Endothelial cell of umbilical vein (primary cell): ENCODE measurements around the gene AGTPBP1. TPM values are rescaled to one million over a fixed set of nuclear protein-coding genes. Genes with fewer than 3 reads are reported as not detected.
A peak's percentile ranks its signal among the peaks of the same experiment; 100 is the strongest.

ENCODE experiments used
- BruUV-seq: library from RNA; stranded (reverse); fragments of 400-500 nt; replicated peaks from 2 replicates; lab custom pipeline; 2021; lab: Mats Ljungman, UMichigan
- CTCF ChIA-PET: fragments of 300-600, 350-600 bp; sonication (Branson Sonifier 250); formaldehyde crosslinking; loops from one replicate; lab custom pipeline; 2021; ENCODE audit warnings: antibody characterized with exemption, inconsistent platforms; lab: Charles Lee
- POLR2A ChIA-PET: fragments of 300-600, 350-600 bp; sonication (Branson Sonifier 250); formaldehyde crosslinking; loops from one replicate; lab custom pipeline; 2021; ENCODE audit warnings: antibody characterized with exemption, inconsistent platforms; lab: Charles Lee
- DNase-seq: peaks from one replicate; pipeline ENCODE4 v3.0.0-alpha.2; 2011; ENCODE audit warnings: low read depth, low spot score
- FAIRE-seq: peaks from 2 replicates; lab custom pipeline; 2011; peaks lifted over from hg19 to GRCh38; lab: Jason Lieb, UNC
- H2AFZ ChIP-seq: 2 replicates; pipeline ENCODE4 v1.6.0; 2012; ENCODE audit warnings: low read depth, low read length, control low read depth, inconsistent platforms
- H3K27ac ChIP-seq: 2 replicates; pipeline ENCODE4 v1.5.1; 2011; ENCODE audit warnings: low read depth, mild to moderate bottlenecking, control low read depth, low read length, moderate library complexity; ENCODE audit not compliant: insufficient read depth
- H3K27me3 ChIP-seq, 2 experiments: 2 replicates each; pipeline versions ENCODE4 v1.6.0 to v1.6.1; 2011; ENCODE audit warnings: low read length in 2 of 2, mixed read lengths in 1 of 2; ENCODE audit not compliant: control insufficient read depth in 2 of 2, insufficient read depth in 2 of 2
- H3K36me3 ChIP-seq, 2 experiments: 2 replicates in 1 of 2; 3 replicates in 1 of 2; pipeline ENCODE4 v1.5.1; 2011; ENCODE audit warnings: low read length in 2 of 2, mild to moderate bottlenecking in 1 of 2, moderate library complexity in 1 of 2; ENCODE audit not compliant: control insufficient read depth in 2 of 2, insufficient read depth in 2 of 2; ENCODE audit errors: extremely low read depth in 1 of 2
- H3K4me1 ChIP-seq: 3 replicates; pipeline ENCODE4 v1.5.1; 2011; ENCODE audit warnings: mild to moderate bottlenecking, low read length; ENCODE audit not compliant: control insufficient read depth, insufficient read depth; ENCODE audit errors: extremely low read depth
- H3K4me2 ChIP-seq: 2 replicates; pipeline ENCODE4 v1.6.1; 2011; ENCODE audit warnings: low read length, control low read depth, mixed read lengths; ENCODE audit not compliant: insufficient read depth
- H3K4me3 ChIP-seq, 3 experiments: fragments of 200-600 bp in 1 of 3; sonication (generic), shearing (Covaris generic) in 1 of 3; replicated peaks in 1 of 3; 2 replicates each; pipeline ENCODE4 v1.5.1; 2011 to 2016; ENCODE audit warnings: control low read depth in 3 of 3, low read length in 3 of 3, mild to moderate bottlenecking in 2 of 3, inconsistent platforms in 1 of 3, low read depth in 1 of 3, moderate library complexity in 1 of 3; ENCODE audit not compliant: insufficient read depth in 1 of 3
- H3K79me2 ChIP-seq: 2 replicates; pipeline ENCODE4 v1.6.0; 2012; ENCODE audit warnings: low read length, inconsistent platforms; ENCODE audit not compliant: control insufficient read depth, insufficient read depth
- H3K9ac ChIP-seq: replicated peaks from 2 replicates; pipeline ENCODE3; 2011; ENCODE audit warnings: low read length, control low read depth; ENCODE audit not compliant: insufficient read depth; ENCODE audit errors: extremely low read depth
- H3K9me1 ChIP-seq: replicated peaks from 3 replicates; pipeline ENCODE4 v1.6.0; 2011; ENCODE audit warnings: mild to moderate bottlenecking, low read length; ENCODE audit not compliant: control insufficient read depth, insufficient read depth; ENCODE audit errors: extremely low read depth
- H3K9me3 ChIP-seq: replicated peaks from 2 replicates; pipeline ENCODE4 v1.5.1; 2012; ENCODE audit warnings: low read length, inconsistent platforms; ENCODE audit not compliant: control insufficient read depth, insufficient read depth
- H4K20me1 ChIP-seq: replicated peaks from 2 replicates; pipeline ENCODE3; 2011; ENCODE audit warnings: mild to moderate bottlenecking, low read length; ENCODE audit not compliant: control insufficient read depth, insufficient read depth; ENCODE audit errors: extremely low read depth
- EZH2 ChIP-seq: IDR thresholded peaks from 2 replicates; pipeline ENCODE4 v1.6.1; 2012; ENCODE audit warnings: borderline replicate concordance, low read depth, mild to moderate bottlenecking, moderate library complexity, low read length, inconsistent platforms; ENCODE audit not compliant: severe bottlenecking
- FOS ChIP-seq: IDR thresholded peaks from 2 replicates; pipeline ENCODE4 v1.6.1; 2011; ENCODE audit warnings: mild to moderate bottlenecking, low read length, moderate library complexity, borderline replicate concordance; ENCODE audit not compliant: insufficient read depth
- JUN ChIP-seq: IDR thresholded peaks from 2 replicates; pipeline ENCODE4 v1.6.1; 2011; ENCODE audit warnings: borderline replicate concordance, low read depth; ENCODE audit not compliant: insufficient read length, insufficient read depth
- POLR2A ChIP-seq: IDR thresholded peaks from 2 replicates; pipeline ENCODE4 v1.6.1; 2012; ENCODE audit warnings: low read depth, mild to moderate bottlenecking, control low read depth, low read length
- POLR2AphosphoS5 ChIP-seq: IDR thresholded peaks from 2 replicates; pipeline ENCODE4 v1.6.1; 2012; ENCODE audit warnings: low read depth, mild to moderate bottlenecking, control low read depth, low read length, moderate library complexity; ENCODE audit not compliant: insufficient read depth
- dilution Hi-C: fragments of 300-500 bp; cut with MboI; formaldehyde crosslinking; loops from one replicate; pipeline ENCODE4 v1.15.0; 2019; ENCODE audit warnings: low sequenced_read_pairs; ENCODE audit not compliant: extremely low pct_ligation_motif_present
- intact Hi-C: fragments of 100-400 bp; cut with micrococcal nuclease; formaldehyde crosslinking; loops from one replicate; pipeline ENCODE4 v1.10.0; 2022
- polyA plus RNA-seq, 4 experiments: library from polyadenylated mRNA; depleted of rRNA in 3 of 4; stranded (reverse) in 3 of 4; unstranded in 1 of 4; fragments of >200 nt; gene quantifications; 2 replicates each; pipeline versions ENCODE4 v1.2.1 to v1.2.3, GENCODE V29; 2011 to 2012; ENCODE audit warnings: missing spikeins in 1 of 4
- total RNA-seq: library from RNA; stranded (reverse); gene quantifications from 2 replicates; pipeline ENCODE4 v1.2.3, GENCODE V29; 2021

The AGTPBP1 gene
- total and polyA plus RNA-seq, 2 donors (not counting 3 experiments of a cell fraction or from before 2014, with no cell fraction given) = 4.2 to 18.4 TPM

DNA sequence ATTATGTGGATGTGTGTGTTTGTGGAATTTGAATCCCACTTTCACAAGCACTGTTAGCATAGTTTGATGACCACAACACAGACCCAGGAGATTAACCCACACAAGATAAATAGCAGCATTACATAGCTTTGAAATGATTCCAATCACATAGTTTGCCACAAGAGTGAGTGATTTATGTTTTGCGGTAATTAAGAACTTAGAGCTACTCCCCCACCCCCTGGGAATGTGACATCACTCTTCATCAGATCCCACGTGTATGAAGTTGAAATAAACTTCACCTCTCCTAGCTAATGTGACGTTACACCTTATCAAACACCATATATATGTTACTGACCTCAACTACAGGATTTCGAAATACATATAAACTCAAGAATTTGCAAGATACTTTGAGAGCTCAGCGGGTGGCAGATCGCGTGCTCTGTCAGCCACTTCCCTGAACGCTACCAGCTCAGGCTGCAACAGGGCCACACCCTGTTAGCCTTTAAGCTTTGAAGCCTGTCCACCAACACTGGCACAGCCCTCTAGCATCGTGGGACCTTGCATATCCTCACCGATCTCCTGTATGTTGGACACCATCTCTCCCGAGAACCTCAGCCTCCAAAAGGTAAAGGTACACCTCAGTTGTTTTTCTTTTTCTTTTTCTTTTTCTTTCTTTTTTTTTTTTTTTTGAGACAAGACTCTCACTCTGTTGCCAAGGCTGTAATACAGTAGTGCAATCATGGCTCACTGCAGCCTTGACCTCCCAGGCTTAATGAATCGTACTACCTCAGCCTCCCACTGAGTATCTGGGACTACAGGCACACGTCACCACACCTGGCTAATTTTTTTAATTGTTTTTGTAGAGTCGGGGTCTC, 1.7 kb upstream of the AGTPBP1 start:
- Histone ChIP-seq H3K9ac (no peak overlapping the region), H3K27ac (no peak overlapping the region), H3K4me3 (no peak overlapping the region), H3K9me3 (no peaks in the 10 kb centered on the region), H3K36me3 (no peaks in the 10 kb centered on the region), H3K4me1 (peaks cover 15% of the 10 kb centered on the region), H3K9me1 (no peaks in the 10 kb centered on the region), H3K79me2 (peaks cover 9% of the 10 kb centered on the region), H4K20me1 (no peaks in the 10 kb centered on the region), H2AFZ (peak overlapping the region; percentile 38), H3K4me2 (no peak overlapping the region), H3K27me3 (peaks cover 11 to 17% of the 10 kb centered on the region in 2 experiments)
- TF ChIP-seq JUN = no peak
- no peak for TF ChIP-seq POLR2AphosphoS5
- TF ChIP-seq POLR2A = no peak
- TF ChIP-seq EZH2 = no peak
- no peak for FAIRE-seq
- BruUV-seq = no TSS peak
- POLR2A ChIA-PET = no interaction called here
- CTCF ChIA-PET = interaction anchor here (1.1 to 1.3 kb wide), 2 partner anchors 45 to 1346 kb away, joined by 4 read pairs; no protein-coding TSS in a partner anchor
- dilution Hi-C loops = no loop called here
- no peak for DNase-seq
- intact Hi-C loops = loop anchor here (2.0 to 10.0 kb wide), 5 partner anchors 61 to 1201 kb away; partner anchors contain the start of genes GAS1, GOLM1 and TUT7

DNA sequence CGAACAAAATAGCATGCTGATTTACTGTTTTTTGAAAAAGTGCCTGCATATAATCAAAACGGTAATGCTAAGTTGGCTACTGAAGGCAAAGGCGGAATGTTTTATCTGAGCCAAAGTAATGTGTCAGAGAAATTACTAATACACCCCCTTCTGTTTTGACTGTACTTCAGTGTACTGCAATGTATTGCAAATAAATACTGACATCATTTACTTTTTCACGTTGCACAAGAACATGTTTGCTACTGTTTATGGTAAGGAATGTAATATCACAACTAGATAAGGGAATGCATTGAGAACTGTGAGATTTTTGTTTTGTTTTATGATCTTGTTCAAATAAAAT, 813 bp upstream of the AGTPBP1 start:
- DNase-seq (no peak), FAIRE-seq (peak; percentile 77)
- peaks cover 15% of the 10 kb centered on the region for H3K4me1 ChIP-seq
- H3K36me3 ChIP-seq = no peaks in the 10 kb centered on the region
- no peaks in the 10 kb centered on the region for H4K20me1 ChIP-seq
- H3K27ac ChIP-seq = no peak overlapping the region
- peak overlapping the region; percentile 83 to 89 (median 88) for H3K4me3 ChIP-seq
- no TSS peak for BruUV-seq
- dilution Hi-C loops (no loop called here), intact Hi-C loops (loop anchor here (1.0 to 10.0 kb wide), 6 partner anchors 44 to 1202 kb away; partner anchors contain the start of genes GAS1, GOLM1 and TUT7)
- ChIA-PET CTCF (interaction anchor here (1.1 kb wide), 1 partner anchor 44 kb away, joined by 4 read pairs; no protein-coding TSS in a partner anchor), POLR2A (interaction anchor here (0.6 kb wide), 1 partner anchor 231 kb away, joined by 5 read pairs; no protein-coding TSS in a partner anchor)
- peak overlapping the region; percentile 98 for H2AFZ ChIP-seq
- peak overlapping the region; percentile 87 for H3K9ac ChIP-seq
- no peaks in the 10 kb centered on the region for H3K9me1 ChIP-seq
- peaks cover 12% of the 10 kb centered on the region for H3K79me2 ChIP-seq
- H3K27me3 ChIP-seq = peaks cover 11 to 17% of the 10 kb centered on the region in 2 experiments
- no peak for TF ChIP-seq EZH2
- no peak for TF ChIP-seq FOS
- no peak for TF ChIP-seq JUN
- no peaks in the 10 kb centered on the region for H3K9me3 ChIP-seq
- peak overlapping the region; percentile 87 for H3K4me2 ChIP-seq
